GM04503 (cell line): ENCODE data around the gene EXOG.

Experiments used
- DNase-seq: peaks from one replicate; pipeline ENCODE4 v3.0.0-alpha.2; 2012; ENCODE audit warnings: low read depth

EXOG gene

GRCh38 chr3:38545983-38546382 lies 49.8 kb downstream of the EXOG start:
- no peak for DNase-seq

GRCh38 chr3:38548154-38548931 lies 52.2 kb downstream of the EXOG start:
- no peak for DNase-seq

GRCh38 chr3:38549082-38549481 lies 52.9 kb downstream of the EXOG start:
- DNase-seq: no peak

- DNase-seq: no peak
These were observed 53.3 kb downstream of the EXOG start for GRCh38 chr3:38549486-38549885.

- no peak for DNase-seq
These were observed 54.1 kb downstream of the EXOG start for GRCh38 chr3:38549957-38550840.

GRCh38 chr3:38551026-38551832 lies 55.1 kb downstream of the EXOG start:
- DNase-seq: no peak

- DNase-seq: no peak
These were observed 56.2 kb downstream of the EXOG start for GRCh38 chr3:38552364-38552763.

- no peak for DNase-seq
These were observed 56.9 kb downstream of the EXOG start for GRCh38 chr3:38553071-38553470.

GRCh38 chr3:38554127-38554827 lies 58.1 kb downstream of the EXOG start:
- no peak for DNase-seq

- no peak for DNase-seq
These were observed 59.2 kb downstream of the EXOG start for GRCh38 chr3:38555149-38555840.

GRCh38 chr3:38555926-38556325 lies 59.8 kb downstream of the EXOG start:
- no peak for DNase-seq

GRCh38 chr3:38556640-38557358 lies 60.7 kb downstream of the EXOG start:
- no peak for DNase-seq

GRCh38 chr3:38558864-38559263 lies 62.7 kb downstream of the EXOG start:
- no peak for DNase-seq

- no peak for DNase-seq
These were observed 64.1 kb downstream of the EXOG start for GRCh38 chr3:38560284-38560683.

- no peak for DNase-seq
These were observed 65.0 kb downstream of the EXOG start for GRCh38 chr3:38560996-38561717.

GRCh38 chr3:38561746-38562466 lies 65.8 kb downstream of the EXOG start:
- no peak for DNase-seq

- DNase-seq: no peak
These were observed 66.4 kb downstream of the EXOG start for GRCh38 chr3:38562467-38562925.

- DNase-seq: no peak
These were observed 67.1 kb downstream of the EXOG start for GRCh38 chr3:38563070-38563885.
